Stimulated activated naive CD8-positive, alpha-beta T cell treated with anti-CD3 and anti-CD28 coated beads, Interleukin-15, Interleukin-2, amounts not matched to agents 100 ng/mL and 50 ng/mL, for 24 hours (primary cell): ENCODE measurements around the gene SKOR1.

Experiments used
- H3K27ac Mint-ChIP-seq: one replicate; pipeline ENCODE4 v1.8.0; 2021; ENCODE audit warnings: mild to moderate bottlenecking, mixed read lengths
- H3K27me3 Mint-ChIP-seq: one replicate; pipeline ENCODE4 v1.8.0; 2021; ENCODE audit warnings: mixed read lengths
- H3K36me3 Mint-ChIP-seq: one replicate; pipeline ENCODE4 v1.8.0; 2021; ENCODE audit warnings: low read depth, mixed read lengths
- H3K4me1 Mint-ChIP-seq: one replicate; pipeline ENCODE4 v1.8.0; 2021; ENCODE audit warnings: low read depth, mixed read lengths
- H3K4me3 Mint-ChIP-seq: one replicate; pipeline ENCODE4 v1.8.0; 2021; ENCODE audit warnings: mild to moderate bottlenecking, mixed read lengths
- H3K9me3 Mint-ChIP-seq: one replicate; pipeline ENCODE4 v1.8.0; 2021; ENCODE audit warnings: mixed read lengths

SKOR1 gene, protein sequence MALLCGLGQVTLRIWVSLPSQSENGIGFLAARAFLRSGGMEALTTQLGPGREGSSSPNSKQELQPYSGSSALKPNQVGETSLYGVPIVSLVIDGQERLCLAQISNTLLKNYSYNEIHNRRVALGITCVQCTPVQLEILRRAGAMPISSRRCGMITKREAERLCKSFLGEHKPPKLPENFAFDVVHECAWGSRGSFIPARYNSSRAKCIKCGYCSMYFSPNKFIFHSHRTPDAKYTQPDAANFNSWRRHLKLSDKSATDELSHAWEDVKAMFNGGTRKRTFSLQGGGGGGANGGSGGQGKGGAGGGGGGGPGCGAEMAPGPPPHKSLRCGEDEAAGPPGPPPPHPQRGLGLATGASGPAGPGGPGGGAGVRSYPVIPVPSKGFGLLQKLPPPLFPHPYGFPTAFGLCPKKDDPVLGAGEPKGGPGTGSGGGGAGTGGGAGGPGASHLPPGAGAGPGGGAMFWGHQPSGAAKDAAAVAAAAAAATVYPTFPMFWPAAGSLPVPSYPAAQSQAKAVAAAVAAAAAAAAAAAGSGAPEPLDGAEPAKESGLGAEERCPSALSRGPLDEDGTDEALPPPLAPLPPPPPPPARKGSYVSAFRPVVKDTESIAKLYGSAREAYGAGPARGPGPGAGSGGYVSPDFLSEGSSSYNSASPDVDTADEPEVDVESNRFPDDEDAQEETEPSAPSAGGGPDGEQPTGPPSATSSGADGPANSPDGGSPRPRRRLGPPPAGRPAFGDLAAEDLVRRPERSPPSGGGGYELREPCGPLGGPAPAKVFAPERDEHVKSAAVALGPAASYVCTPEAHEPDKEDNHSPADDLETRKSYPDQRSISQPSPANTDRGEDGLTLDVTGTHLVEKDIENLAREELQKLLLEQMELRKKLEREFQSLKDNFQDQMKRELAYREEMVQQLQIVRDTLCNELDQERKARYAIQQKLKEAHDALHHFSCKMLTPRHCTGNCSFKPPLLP

DNA sequence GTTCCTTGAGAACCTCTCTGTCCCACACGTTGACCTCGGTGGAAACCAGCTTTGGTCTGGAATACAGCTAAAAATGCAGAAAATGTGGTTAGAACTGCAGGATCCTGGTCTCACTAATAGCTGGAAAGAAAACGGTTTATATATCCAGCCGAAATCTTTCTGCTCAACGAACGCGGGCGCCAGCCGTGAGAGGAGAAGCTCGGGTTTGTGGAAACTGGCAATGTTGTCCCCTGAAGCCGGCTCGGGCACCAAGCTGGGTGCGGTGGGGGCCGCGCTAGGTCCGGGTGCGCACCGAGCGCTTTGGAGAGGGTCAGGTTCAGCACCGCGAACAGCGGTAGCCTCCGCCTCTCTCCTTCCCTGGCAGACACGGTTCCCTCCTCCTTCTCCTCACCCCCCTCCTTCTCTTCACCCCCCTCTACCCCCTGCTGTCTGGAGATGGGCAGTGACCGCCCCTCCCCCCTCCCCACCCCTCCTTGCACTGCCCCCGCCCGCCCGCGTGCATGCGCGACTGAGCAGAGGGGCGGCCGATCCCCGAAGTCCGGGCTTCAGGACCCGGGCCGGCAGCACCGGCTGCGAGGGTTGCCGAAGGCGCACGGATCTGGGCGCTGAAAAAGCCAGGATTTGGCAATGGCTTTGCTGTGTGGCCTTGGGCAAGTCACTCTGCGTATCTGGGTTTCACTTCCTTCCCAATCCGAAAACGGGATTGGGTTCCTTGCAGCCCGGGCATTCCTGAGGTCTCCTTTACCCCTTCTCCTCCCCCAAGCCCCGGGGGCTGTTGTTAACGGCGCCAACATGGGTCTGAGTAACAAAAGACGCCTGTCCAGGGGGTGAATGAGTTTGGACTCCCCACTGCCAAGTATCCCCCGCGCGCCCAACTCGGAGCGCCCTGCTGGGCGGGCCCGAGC is at the start of gene SKOR1:
SKOR1 (plus strand) TSS at position 534 of the 905 bp plus-strand sequence; CDS start at position 628, 94 bp downstream.
- Mint-ChIP-seq H3K36me3 (no peaks in the 10 kb centered on the region), H3K4me3 (peak within 1 kb of the TSS; percentile 12), H3K27ac (peak within 1 kb of the TSS; percentile 49), H3K4me1 (peaks cover 62% of the 10 kb centered on the region), H3K9me3 (no peaks in the 10 kb centered on the region), H3K27me3 (peaks cover 76% of the 10 kb centered on the region)

DNA sequence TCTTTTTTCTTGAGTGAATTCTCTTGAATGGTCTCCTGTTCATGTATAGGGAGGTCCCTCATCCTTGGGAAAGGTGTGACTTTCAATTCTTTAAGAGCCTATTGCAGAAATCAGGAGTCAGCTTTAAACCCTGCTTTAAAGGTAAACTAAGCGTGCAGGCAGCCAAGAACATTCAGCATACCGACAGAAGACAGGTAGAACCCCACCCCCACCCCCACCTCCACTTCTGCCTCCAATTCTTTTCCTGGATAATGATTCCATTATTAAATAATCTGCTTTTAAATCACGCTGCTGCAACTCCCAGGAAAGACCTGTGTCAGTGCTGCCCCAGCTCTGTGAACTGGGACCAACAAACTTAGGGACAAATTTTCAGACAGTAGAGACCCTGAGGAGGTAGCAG is 49.3 kb upstream of the SKOR1 start:
- Mint-ChIP-seq H3K9me3 (no peaks in the 10 kb centered on the region), H3K4me1 (peaks cover 3% of the 10 kb centered on the region), H3K36me3 (peaks cover 5% of the 10 kb centered on the region), H3K4me3 (no peak overlapping the region), H3K27ac (no peak overlapping the region), H3K27me3 (no peaks in the 10 kb centered on the region)

DNA sequence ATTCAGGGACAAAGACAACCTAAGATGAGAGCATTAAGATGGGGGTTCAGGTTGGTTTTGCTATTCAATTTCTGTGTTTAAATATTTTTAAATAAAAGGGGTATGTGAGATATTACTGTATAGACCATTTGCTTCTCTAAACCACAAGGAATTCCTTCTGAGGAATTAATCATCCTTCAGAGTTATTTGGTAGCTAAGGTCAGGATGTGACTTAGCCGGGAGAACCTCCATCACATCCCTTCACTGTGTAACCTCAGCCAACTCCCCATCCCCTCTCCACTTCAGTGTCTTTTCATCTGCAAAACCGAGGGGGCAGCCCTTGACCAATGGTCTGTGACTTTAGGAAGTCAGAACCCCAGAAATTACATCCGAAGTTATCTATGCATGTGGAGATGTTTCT is 48.7 kb upstream of the SKOR1 start:
- no peak overlapping the region for H3K27ac Mint-ChIP-seq
- H3K36me3 Mint-ChIP-seq = peaks cover 3% of the 10 kb centered on the region
- H3K9me3 Mint-ChIP-seq = no peaks in the 10 kb centered on the region
- H3K4me3 Mint-ChIP-seq = no peak overlapping the region
- H3K27me3 Mint-ChIP-seq = no peaks in the 10 kb centered on the region
- H3K4me1 Mint-ChIP-seq = peaks cover 3% of the 10 kb centered on the region

DNA sequence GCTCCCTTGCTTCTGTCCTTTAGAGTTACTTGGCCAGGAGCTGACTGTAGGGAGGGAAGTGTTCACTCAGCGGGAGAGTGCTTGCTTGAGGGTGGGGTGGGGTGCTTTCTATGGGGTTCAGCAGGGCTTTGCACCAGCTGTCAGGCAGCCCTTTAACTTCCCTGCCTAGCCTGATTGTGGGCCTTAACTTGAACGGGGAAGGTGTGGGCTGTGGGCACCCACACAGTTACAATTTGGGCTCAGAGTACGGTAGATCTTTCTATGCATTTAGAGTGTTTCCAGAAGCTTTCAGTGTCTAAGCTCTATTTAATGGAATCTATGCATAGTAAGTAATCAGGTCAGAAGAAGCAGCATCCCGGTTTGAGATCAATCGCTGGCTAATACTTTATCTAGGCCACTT is 48.2 kb upstream of the SKOR1 start:
- H3K36me3 Mint-ChIP-seq = no peaks in the 10 kb centered on the region
- no peaks in the 10 kb centered on the region for H3K9me3 Mint-ChIP-seq
- peaks cover 5% of the 10 kb centered on the region for H3K4me1 Mint-ChIP-seq
- H3K4me3 Mint-ChIP-seq = no peak overlapping the region
- no peak overlapping the region for H3K27ac Mint-ChIP-seq
- no peaks in the 10 kb centered on the region for H3K27me3 Mint-ChIP-seq

DNA sequence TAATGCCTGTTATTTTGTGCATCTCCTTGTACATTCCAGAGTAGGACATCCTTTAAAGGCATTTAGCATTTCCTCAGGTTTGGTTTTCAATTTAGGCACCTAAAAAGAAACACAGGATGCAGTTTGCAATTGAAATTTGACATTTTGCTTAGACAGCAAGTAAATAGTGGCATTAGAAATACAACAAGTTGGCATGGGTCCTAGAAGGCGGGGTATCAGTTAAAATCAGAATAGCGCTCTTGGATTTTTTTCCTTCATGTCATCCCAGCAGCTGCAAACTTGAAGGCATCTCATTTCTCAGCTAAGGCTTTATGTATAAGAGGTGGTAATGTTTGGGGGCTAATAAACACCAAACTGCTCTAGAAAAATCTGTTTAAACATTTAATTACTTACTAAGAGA is 47.5 kb upstream of the SKOR1 start:
- Mint-ChIP-seq H3K27me3 (no peaks in the 10 kb centered on the region), H3K4me1 (peaks cover 10% of the 10 kb centered on the region), H3K27ac (no peak overlapping the region), H3K4me3 (no peak overlapping the region), H3K36me3 (no peaks in the 10 kb centered on the region), H3K9me3 (no peaks in the 10 kb centered on the region)

DNA sequence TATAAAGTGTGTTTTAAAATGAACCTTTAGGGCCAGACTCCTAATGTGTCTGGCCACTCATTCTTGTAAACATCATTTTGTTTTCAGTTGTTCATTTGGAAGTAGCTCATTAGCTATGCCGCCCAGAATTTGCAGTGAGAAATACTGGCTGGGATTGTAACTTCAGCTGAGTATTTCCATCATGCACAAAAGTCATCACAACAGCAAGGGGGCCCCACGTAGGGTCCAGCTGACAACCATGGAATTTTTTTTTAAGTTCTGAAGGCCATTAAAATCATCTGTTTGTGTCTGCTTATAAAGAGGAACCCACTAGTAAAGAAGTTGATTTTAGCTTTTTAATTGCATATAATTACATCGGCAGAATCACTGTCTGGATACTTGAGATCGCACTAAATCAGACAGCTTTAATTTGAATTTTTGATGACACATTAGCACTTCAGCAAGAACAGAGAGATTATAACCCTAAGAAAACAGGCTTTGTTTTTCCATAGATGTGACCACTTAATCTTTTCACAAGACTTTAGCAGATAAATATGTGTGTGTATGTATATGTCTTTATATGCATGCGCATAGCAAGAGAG is 46.3 kb upstream of the SKOR1 start:
- no peaks in the 10 kb centered on the region for H3K36me3 Mint-ChIP-seq
- H3K27ac Mint-ChIP-seq = no peak overlapping the region
- peaks cover 23% of the 10 kb centered on the region for H3K4me1 Mint-ChIP-seq
- no peaks in the 10 kb centered on the region for H3K27me3 Mint-ChIP-seq
- no peaks in the 10 kb centered on the region for H3K9me3 Mint-ChIP-seq
- no peak overlapping the region for H3K4me3 Mint-ChIP-seq

DNA sequence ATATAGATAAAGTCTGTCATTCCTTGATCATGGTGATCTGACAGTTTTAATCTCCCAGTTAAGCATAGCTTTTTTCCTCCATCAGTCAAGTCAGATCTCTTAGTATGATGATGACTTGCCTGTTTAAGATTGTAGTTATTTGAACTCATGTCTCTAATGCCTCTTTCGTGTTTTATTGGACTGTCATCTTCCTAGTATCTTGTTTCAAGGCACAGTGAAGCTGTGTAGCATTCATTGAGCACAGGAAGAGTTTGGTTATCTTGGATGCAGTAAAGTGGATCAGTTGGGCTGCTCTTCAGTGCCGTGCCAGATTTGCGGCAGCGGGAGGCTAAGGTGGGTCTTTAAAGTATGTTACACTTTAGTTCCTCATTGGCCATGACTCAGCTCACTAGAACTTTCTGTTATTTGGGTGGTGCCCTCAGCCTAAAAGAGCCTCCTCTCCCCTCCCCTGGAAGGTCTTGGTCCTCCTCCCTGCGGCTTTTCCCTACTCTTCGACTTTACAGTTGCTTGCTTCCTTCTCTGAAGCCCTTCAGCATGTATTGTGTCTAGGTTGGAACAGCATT is 45.7 kb upstream of the SKOR1 start:
- Mint-ChIP-seq H3K9me3 (no peaks in the 10 kb centered on the region), H3K27me3 (no peaks in the 10 kb centered on the region), H3K36me3 (no peaks in the 10 kb centered on the region), H3K4me3 (no peak overlapping the region), H3K4me1 (peaks cover 29% of the 10 kb centered on the region), H3K27ac (no peak overlapping the region)

DNA sequence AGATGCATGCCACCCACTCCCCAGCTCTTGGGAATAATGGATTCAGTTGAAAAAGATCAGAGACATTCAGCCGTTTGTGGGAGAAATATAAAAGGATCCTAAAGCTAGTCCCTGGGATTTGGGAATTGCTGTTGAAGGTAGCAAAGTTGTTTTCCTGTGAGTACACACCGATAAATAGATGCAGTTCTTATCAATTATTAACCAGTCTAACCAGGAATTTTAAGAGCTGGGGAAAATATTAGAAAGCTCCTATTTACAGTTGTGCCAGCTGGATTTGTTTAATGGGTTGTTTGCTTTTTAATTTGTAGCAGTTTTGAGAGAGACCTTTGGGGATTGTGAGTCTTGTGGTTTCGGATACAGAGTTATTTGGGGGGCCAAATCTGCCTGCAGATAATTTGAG is 44.2 kb upstream of the SKOR1 start:
- H3K9me3 Mint-ChIP-seq = no peaks in the 10 kb centered on the region
- H3K27ac Mint-ChIP-seq = no peak overlapping the region
- no peak overlapping the region for H3K4me3 Mint-ChIP-seq
- H3K4me1 Mint-ChIP-seq = peaks cover 39% of the 10 kb centered on the region
- no peaks in the 10 kb centered on the region for H3K36me3 Mint-ChIP-seq
- no peaks in the 10 kb centered on the region for H3K27me3 Mint-ChIP-seq

DNA sequence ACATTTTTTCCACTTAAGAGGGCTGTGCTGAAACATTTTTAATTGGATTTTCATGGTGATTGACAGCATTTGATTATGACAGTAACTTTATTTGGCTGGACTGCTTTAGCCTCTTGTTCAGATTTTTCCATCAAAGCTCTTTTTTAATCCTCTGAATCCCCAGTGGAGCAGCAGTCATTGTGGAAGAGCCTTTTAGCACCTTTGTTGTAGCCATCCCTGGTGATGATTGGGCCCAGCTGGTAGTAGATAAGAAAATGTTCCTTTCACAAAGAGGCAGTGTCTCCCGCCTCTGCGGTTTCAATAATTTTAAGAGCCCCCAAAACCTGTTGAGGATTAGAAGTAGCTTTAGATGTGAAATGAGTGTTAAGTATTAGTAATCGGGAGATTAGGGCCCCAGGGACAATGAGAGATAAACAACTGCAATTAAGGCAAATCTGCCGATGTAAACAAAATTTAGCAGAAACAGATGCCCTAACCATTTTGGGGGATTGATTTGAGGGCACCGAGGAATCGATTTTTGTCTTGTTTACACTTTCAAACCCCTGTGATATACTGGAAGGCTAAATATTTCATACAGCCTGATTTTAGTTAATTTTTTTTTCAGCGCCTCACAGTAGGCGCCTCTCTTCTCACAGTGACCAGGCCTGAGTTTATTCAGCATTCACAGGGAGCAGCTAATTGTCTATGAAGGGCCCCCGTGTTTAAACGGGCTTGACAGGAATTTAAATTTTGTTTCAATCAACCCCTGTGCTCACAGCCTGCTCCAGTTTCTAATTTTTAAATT is 43.2 kb upstream of the SKOR1 start:
- no peaks in the 10 kb centered on the region for H3K27me3 Mint-ChIP-seq
- no peaks in the 10 kb centered on the region for H3K36me3 Mint-ChIP-seq
- no peaks in the 10 kb centered on the region for H3K9me3 Mint-ChIP-seq
- no peak overlapping the region for H3K27ac Mint-ChIP-seq
- H3K4me3 Mint-ChIP-seq = no peak overlapping the region
- peaks cover 39% of the 10 kb centered on the region for H3K4me1 Mint-ChIP-seq

DNA sequence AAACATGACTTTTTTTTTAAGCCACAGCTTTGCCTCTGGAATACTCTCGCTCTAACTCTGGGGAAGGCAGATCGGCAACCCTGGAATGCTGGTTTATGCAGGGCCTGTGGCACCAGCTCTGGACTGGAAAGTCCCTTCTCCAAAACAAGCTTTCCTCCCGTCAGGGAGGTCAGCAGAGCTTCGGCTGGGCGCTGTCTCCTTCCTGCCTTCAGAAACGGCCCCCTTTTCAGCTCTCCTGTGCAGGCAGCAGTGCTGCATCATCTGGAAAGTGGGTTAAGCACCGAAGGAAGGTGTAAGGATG is 42.7 kb upstream of the SKOR1 start:
- no peaks in the 10 kb centered on the region for H3K36me3 Mint-ChIP-seq
- H3K27ac Mint-ChIP-seq = no peak overlapping the region
- no peaks in the 10 kb centered on the region for H3K27me3 Mint-ChIP-seq
- H3K4me1 Mint-ChIP-seq = peaks cover 39% of the 10 kb centered on the region
- H3K9me3 Mint-ChIP-seq = no peaks in the 10 kb centered on the region
- H3K4me3 Mint-ChIP-seq = no peak overlapping the region

DNA sequence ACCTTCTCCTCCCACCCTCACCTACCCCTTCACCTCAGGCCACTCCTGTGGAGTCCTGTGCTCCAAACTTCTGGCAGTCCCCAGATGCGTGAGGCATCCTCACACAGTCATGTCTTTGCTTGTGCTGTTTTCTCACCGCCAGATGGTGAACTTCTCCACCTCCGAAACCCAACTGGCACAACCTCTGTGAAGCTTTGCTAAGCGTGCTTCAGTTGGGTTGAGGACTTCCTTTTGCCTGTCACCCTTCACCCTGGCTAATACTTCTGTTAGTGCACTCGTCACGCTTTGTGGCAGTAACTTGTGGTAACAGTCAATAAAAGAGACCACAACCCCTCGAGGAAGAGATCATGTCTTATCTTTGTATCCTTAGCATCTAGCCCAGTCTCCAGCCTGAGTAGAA is 42.0 kb upstream of the SKOR1 start:
- Mint-ChIP-seq H3K36me3 (no peaks in the 10 kb centered on the region), H3K4me3 (peak overlapping the region; percentile 6), H3K4me1 (peaks cover 39% of the 10 kb centered on the region), H3K27me3 (no peaks in the 10 kb centered on the region), H3K27ac (peak overlapping the region; percentile 39), H3K9me3 (no peaks in the 10 kb centered on the region)

DNA sequence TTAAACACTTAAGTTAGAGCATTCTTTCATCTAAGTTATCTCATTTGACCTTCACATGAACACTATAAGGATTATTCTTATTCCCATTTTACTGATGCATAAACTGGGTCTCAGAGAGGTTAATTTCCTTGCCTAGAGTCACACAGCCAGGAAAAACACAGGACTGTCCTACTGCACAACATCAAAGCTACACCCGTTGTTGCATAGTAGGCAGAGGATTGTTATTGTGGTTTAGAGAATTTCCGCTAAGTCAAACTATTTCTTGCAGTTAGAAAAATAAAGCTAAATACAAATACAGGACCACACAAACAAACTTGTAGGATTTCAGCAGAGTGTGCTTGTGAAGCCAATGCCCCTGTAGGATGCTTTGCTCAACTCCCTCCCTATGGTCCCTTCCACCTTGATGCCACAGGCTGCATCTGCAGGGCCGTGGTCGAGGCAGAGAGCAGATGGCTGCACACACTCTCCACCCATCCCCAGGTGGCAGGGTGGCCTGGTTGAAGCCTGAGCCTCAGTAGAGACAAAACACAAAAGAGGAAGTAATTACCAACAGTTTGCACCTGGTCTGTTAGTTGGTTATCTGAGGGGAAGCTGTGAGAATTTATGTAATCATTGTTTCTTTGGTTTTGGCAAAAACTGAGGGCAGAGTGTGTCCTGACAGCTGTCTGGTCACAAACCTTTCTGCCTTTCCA is 41.1 kb upstream of the SKOR1 start:
- no peaks in the 10 kb centered on the region for H3K27me3 Mint-ChIP-seq
- no peak overlapping the region for H3K27ac Mint-ChIP-seq
- H3K36me3 Mint-ChIP-seq = no peaks in the 10 kb centered on the region
- H3K9me3 Mint-ChIP-seq = no peaks in the 10 kb centered on the region
- peaks cover 39% of the 10 kb centered on the region for H3K4me1 Mint-ChIP-seq
- no peak overlapping the region for H3K4me3 Mint-ChIP-seq

DNA sequence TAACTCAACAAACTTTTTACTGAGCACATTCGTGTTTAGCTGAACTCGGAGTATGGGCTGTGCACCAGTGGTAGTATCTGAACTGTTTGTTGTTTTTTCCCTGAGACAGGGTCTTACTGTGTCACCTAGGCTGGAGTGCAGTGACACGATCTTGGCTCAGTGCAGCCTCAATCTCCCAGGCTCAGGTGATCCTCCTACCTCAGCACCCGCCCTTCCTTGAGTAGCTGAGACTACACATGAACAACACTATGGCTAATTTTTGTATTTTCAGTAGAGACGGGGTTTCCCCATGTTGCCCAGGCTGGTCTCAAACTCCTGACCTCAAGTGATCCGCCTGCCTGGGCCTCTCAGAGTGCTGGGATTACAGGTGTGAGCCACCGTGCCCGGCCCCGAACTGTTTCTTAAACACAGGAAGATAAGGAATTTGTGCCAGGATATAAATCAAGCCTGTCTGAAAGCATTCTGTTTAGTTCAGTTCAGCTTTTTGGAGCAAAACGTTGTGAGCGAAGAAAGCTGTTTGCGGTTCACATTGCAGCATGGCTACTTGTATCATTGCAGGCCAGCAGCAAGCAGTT is 40.4 kb upstream of the SKOR1 start:
- H3K36me3 Mint-ChIP-seq = no peaks in the 10 kb centered on the region
- no peak overlapping the region for H3K4me3 Mint-ChIP-seq
- no peak overlapping the region for H3K27ac Mint-ChIP-seq
- H3K4me1 Mint-ChIP-seq = peaks cover 36% of the 10 kb centered on the region
- H3K27me3 Mint-ChIP-seq = no peaks in the 10 kb centered on the region
- no peaks in the 10 kb centered on the region for H3K9me3 Mint-ChIP-seq
